ENCODE results near the gene KIAA1217.

KIAA1217 gene

DNA sequence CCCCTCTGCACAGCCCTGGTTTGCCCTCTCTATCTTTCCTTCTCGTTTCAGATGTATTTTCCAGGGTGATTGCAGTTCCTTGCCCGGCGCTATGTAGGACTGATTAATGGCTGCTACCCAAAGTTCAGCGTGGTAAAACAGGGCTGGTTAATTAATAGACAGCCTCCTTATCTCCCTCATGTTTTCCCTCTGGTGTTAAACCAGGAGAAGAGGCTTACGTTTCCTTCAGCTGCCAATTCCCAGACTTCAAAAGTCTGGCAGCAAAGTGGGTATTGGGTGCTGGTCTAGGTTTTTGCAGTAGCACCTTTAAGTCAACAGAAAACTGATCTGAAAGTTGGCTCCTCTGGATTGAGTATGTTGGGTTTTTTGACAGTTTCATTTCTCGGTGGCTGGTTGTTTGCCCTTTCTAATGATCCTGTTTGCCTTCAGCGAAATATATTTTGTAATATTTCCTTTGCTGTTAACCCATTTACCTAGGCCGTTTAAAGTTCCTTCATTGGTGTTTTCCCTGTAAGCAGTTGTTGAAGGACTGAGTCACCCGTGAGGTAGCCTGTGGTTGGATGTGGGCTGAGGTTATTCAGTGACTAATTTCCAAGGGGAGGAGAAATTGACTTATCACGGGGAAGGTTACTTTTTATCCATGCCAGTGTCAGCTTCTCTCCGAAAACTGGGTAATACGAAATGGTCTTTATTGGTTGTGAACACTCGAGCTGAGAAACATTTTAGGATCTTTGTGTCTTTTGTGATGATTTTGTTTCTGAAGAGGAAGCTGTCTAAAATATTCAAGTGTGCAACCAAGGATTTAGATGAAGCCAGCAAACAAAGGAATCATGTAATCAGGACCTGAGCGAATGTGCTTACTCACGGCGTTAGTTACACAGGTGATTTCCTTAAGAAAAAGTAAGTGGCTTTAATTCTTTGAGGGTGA, 257.2 kb downstream of the KIAA1217 start:
- in situ Hi-C loops (cut with MboI; ENCODE audit: low sequenced_read_pairs, unreplicated experiment): no loop called here
- no peak for TF ChIP-seq CTCF (IDR thresholded peaks at IDR 0.05; ENCODE audit: borderline replicate concordance, control extremely low read depth, extremely low read depth, insufficient read depth, missing control alignments)
- DNase-seq (ENCODE audit: low spot score): peak; percentile 38

DNA sequence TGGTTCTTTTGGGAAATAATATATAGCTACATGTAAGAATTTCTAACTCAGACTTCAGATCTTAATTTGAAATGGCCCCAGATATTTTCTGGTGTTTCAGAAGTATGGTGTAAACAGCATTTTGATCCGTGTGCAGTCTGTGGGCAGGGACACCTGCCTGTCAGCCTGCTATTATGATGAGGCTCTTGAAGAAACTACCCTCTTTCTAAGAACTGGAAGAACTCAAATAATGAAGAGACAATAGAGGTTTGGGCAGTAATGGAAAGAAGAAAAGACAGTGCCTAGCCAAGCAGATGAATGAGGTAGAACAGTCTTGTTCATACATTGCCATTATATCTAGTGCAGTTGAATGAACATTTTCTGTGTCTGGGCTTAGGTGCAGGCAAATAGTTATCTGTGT, 258.2 kb downstream of the KIAA1217 start:
- no peak for TF ChIP-seq CTCF (IDR thresholded peaks at IDR 0.05; ENCODE audit: borderline replicate concordance, control extremely low read depth, extremely low read depth, insufficient read depth, missing control alignments)
- in situ Hi-C loops (cut with MboI; ENCODE audit: low sequenced_read_pairs, unreplicated experiment): no loop called here
- no peak for DNase-seq (ENCODE audit: low spot score)

DNA sequence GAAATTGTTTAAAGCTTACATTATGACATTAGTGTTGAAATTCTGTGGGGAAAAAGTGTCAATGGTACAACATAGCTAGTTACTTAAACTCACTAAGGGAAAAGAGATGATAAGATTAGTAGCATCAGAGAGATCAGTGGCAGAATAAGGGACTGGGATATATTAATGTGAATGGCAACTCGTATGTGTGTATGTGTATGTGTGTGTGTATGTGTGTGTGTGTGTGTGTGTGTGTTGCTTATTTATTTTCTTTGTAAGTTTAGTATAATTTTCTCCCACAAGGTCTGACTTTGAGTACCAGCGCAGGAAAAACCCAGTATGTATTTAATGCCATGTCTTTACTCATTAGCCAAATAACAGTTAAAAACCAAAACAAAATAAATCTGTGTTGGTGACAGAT, 258.7 kb downstream of the KIAA1217 start:
- in situ Hi-C loops (cut with MboI; ENCODE audit: low sequenced_read_pairs, unreplicated experiment): no loop called here
- TF ChIP-seq CTCF (IDR thresholded peaks at IDR 0.05; ENCODE audit: borderline replicate concordance, control extremely low read depth, extremely low read depth, insufficient read depth, missing control alignments): no peak
- DNase-seq (ENCODE audit: low spot score): no peak

- in situ Hi-C loops (cut with MboI; ENCODE audit: low sequenced_read_pairs, unreplicated experiment): no loop called here
- DNase-seq (ENCODE audit: low spot score): no peak
- no peak for TF ChIP-seq CTCF (IDR thresholded peaks at IDR 0.05; ENCODE audit: borderline replicate concordance, control extremely low read depth, extremely low read depth, insufficient read depth, missing control alignments)
Measured at GRCh38 chr10:24468281-24468751, 259.4 kb downstream of the KIAA1217 start.

DNA sequence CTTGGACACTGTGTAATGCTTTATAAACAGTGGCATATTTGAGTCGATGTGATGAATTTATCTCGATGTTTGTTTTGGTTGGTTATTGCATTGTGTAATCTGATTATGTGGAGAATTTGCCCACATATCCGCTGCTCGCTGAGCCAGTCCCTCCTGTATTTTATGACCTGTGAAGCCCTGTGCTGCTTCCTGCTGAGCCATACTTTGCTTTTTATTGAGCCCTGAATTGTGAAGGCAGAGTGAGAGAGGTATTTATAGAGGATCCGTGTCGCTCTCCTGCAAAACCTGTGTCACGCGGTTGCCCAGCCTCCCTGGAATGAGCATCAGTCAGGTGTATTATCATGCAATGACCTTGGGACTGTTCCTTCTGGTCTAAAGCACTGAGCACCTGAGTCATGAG, 261.1 kb downstream of the KIAA1217 start:
- in situ Hi-C loops (cut with MboI; ENCODE audit: low sequenced_read_pairs, unreplicated experiment): no loop called here
- no peak for DNase-seq (ENCODE audit: low spot score)

GRCh38 chr10:24475598-24475997, 266.7 kb downstream of the KIAA1217 start:
- TF ChIP-seq CTCF (IDR thresholded peaks at IDR 0.05; ENCODE audit: borderline replicate concordance, control extremely low read depth, extremely low read depth, insufficient read depth, missing control alignments): no peak
- DNase-seq (ENCODE audit: low spot score): no peak
- in situ Hi-C loops (cut with MboI; ENCODE audit: low sequenced_read_pairs, unreplicated experiment): no loop called here

More for the DNA sequence above, 261.1 kb downstream of the KIAA1217 start:
- no peak for TF ChIP-seq CTCF (IDR thresholded peaks at IDR 0.05; ENCODE audit: borderline replicate concordance, control extremely low read depth, extremely low read depth, insufficient read depth, missing control alignments)
